NCI-H187 (cell line): ENCODE data around the gene HP1BP3.

ENCODE experiments used
- DNase-seq, 2 experiments: peaks; one replicate each; lab custom pipeline; 2025; lab: John Stamatoyannopoulos, UW

HP1BP3 gene

GRCh38 chr1:20711285-20712214 is 75.6 kb downstream of the HP1BP3 start:
- DNase-seq, result no peak

- no peak for DNase-seq
Observed at GRCh38 chr1:20710469-20711284, 76.4 kb downstream of the HP1BP3 start.

GRCh38 chr1:20709868-20710267 is 77.2 kb downstream of the HP1BP3 start:
- no peak for DNase-seq

- DNase-seq, result no peak
Observed at GRCh38 chr1:20708891-20709290, 78.2 kb downstream of the HP1BP3 start.

- DNase-seq, result no peak
Observed at GRCh38 chr1:20708057-20708456, 79.0 kb downstream of the HP1BP3 start.

- DNase-seq, result no peak
Observed at GRCh38 chr1:20706841-20707240, 80.3 kb downstream of the HP1BP3 start.

GRCh38 chr1:20705203-20705755 is 81.8 kb downstream of the HP1BP3 start:
- DNase-seq, result no peak

GRCh38 chr1:20704390-20705202 is 82.5 kb downstream of the HP1BP3 start:
- no peak for DNase-seq

GRCh38 chr1:20703124-20703756 is 83.9 kb downstream of the HP1BP3 start:
- no peak for DNase-seq

- DNase-seq, result no peak
Observed at GRCh38 chr1:20702416-20702815, 84.7 kb downstream of the HP1BP3 start.

GRCh38 chr1:20701847-20702246 is 85.3 kb downstream of the HP1BP3 start:
- no peak for DNase-seq

GRCh38 chr1:20701446-20701845 is 85.7 kb downstream of the HP1BP3 start:
- no peak for DNase-seq

GRCh38 chr1:20700636-20701215 is 86.4 kb downstream of the HP1BP3 start:
- DNase-seq, result no peak

GRCh38 chr1:20699558-20699957 is 87.5 kb downstream of the HP1BP3 start:
- no peak for DNase-seq

GRCh38 chr1:20698195-20698910 is 88.8 kb downstream of the HP1BP3 start:
- no peak for DNase-seq

GRCh38 chr1:20697563-20697962 is 89.5 kb downstream of the HP1BP3 start:
- no peak for DNase-seq

GRCh38 chr1:20696397-20697333 is 90.4 kb downstream of the HP1BP3 start:
- DNase-seq, result peak; percentile 61 to 64

GRCh38 chr1:20695515-20695914 is 91.6 kb downstream of the HP1BP3 start:
- no peak for DNase-seq

GRCh38 chr1:20693623-20694022 is 93.5 kb downstream of the HP1BP3 start:
- no peak for DNase-seq
